GM19324 (cell line): ENCODE measurements around the gene CCDC152.
"Not testable (repeated sequence)": the region's sequence is repeated elsewhere in the genome, so short reads cannot be mapped to it uniquely, and the experiment has no call there.

ENCODE experiments used
- ATAC-seq: cut with Tn5 transposase; IDR thresholded peaks from one replicate; pipeline ENCODE4 v1.9.1; 2021; ENCODE audit warnings: mild to moderate bottlenecking, moderate library complexity; ENCODE audit not compliant: unreplicated experiment, low FRiP score

Gene CCDC152

DNA sequence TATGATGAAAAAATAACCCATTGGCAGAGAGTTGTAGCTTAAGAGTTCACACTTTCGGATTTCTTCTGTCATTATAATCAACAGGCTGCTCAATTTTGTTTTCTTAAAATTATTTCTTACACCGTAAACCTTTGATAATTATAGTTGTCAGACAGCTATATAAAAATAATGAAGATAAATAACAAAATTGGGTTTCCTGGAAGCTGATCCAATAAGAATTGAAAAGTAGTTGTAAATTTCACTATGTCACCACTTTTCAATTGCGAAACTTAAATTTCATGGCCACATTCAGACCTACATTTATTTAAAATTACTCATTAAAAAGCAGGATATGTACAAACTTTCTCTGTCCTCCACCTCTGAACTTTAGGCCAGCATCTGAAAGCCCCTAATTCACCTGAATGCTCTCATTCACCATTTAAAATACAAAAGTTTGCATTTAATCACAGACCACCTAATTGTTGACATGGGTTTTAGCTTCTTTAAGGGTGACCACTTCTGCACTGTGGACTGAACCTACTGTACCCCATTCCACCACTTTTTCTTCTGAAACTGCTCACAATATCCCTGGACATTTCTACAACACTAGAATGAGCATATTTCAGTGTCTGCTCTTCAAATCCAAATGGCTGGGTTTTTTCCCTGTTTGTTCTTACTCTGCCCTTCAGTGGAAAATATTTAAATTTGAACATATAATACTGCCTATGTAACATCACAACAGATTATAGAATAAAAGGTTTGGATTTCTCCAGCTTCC lies 54.4 kb downstream of the CCDC152 start:
- ATAC-seq = no peak

DNA sequence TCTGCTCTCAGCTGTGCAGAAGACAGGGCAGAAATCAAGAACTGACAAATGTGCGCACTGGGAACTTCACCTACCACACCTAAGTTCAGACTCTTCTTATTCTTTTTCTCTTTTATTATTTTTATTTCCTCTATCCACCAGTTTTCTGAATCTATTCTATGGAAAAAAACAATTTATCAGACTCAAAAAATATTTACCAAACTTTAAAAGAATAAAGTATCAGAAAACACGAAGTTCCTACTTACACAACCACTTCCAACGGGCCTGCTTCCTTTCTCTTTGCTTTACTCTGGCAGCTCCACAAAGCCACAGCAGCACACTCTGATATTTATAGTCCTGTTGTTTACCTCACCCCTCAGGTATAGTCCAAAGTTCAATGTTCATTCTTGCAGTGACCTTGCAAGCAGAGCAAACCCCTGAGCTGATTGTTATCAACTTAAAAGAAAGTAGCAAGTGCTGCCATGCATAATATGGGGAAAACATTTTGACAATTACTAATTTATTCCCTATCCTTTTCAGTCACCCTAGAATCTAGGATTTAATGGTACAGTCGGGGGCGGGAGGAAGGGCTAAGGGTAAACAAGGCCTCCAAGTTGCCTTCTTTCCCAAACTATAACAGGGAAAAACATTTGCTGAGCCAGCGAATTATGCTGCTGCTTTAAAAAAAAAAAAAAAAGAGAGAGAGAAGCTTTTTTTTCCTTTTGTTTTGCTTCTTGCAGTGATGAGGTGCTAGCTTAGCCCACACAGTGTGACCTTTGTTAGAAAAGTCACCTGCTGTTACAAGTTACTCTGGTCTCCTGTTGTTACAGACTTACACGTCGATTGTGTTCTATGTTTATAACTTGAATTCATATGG lies 55.2 kb downstream of the CCDC152 start, which contains the start of gene SELENOP:
SELENOP (minus strand) TSS at position 302 of the 856 bp plus-strand sequence. CDS start 3,539 bp downstream, outside the sequence.
- peak; percentile 93 for ATAC-seq

DNA sequence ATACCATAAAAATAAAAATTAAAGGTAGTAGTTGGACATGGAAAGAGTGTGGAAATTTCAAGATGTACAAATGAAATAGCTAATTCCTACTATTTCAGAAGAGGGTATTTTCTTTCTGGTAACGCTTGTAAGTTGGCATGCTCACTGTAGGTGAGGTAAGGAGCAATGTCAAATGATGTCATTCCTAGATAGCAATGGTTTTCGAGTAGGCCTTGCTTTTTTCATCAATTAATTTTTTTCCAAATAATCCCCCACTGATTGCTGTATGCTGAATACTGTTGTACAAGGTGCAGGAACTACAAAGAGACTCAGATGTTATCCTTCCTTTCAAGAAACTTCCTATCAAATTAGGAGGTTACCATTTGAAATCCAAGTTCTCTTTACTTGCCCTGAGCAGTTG lies 56.0 kb downstream of the CCDC152 start:
- ATAC-seq = no peak

DNA sequence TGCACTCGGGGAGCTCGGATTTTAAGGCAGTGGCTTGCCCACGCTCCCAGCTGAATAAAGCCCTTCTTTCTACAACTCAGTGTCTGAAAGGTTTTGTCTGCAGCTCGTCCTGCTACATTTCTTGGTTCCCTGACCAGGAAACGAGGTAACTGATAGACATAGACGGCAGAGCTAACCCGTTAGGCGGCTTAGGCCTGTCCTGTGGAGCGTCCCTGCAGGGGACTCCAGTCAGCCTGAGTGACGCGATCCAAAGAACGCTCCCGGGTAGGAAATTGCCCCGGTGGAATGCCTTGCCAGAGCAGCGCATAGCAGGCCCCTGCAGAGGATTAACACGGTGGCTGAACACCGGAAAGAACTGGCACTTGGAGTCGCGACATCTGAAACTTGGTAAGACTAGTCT lies 56.9 kb downstream of the CCDC152 start:
- ATAC-seq = no peak

DNA sequence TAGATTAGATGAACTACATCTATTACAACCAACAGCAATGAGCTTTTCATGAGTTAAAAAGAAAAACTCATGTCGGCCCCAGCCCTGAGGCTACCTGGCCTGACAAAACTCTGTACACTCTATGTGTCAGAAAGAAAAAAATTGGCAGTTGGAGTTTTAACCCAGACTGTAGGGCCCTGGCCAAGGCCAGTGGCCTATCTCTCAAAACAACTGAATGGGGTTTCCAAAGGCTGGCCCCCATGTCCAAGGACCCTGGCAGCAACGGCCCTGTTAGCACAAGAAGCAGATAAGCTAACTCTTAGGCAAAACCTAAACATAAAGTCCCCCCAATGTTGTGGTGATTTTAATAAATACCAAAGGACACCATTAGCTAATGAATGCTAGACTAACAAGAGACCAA lies 59.9 kb downstream of the CCDC152 start:
- ATAC-seq = not testable (repeated sequence)

DNA sequence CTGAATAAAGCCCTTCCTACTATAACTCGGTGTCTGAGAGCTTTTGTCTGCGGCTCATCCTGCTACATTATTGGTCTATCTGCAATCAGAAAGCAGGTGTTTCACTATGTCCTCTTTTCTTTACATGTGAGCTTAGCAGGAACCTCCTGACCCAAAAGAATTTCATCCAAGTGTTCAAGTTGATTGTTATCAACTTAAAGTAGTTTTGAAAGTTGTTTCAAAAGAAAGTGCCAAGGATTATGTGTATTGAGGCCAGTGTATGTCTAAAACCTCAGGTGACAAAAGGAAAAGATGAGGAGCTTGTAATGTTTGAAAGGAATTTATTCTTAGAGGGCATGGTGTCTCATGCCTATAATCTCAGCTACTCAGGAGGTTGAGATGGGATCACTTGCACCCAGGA lies 63.1 kb downstream of the CCDC152 start:
- no peak for ATAC-seq

DNA sequence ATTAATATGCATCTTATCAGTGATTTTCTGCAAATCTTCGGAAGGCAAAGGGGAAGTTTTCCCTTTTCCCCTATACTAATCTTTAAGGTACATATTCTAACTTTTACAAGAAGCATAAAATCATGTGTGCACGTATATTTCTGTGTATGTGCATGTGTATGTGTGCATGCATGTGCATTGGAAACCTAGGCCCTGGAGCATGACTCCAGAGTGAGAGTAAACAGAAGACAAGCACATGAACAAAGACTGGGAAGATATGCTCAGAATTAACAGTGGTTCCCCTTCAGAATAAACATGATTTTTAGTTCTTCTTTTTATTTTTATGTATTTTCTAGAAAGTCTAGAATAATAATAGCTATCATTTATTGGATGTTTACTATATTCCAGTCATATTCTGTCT lies 65.9 kb downstream of the CCDC152 start:
- ATAC-seq = no peak

DNA sequence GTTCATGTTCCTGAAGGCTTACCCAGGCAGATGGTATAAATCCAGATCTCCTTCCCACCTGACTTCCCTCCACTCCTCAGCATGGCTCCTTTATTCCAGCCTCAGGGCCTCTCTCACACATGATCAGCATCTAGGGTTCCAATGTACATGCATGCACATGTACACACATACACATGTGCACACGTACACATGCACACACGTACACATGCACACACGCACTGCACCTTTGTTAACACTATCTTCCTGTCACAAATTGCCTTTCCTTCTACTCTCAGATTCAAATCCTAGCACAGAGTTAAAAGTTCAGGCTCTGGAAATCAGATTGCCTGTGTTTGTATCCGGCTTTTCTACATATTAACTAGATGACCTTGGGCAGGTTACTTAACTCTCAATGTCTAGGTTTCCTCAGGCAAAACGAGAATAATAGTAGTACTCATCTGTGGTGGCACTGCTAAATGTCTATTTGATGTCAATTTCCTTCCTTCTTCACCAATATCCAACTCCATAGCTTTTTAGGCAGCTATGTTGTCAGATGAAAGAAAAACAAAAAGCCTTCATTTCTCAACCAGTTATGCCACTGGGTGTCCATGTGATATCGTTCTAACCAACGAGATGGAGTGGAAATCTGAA lies 67.8 kb downstream of the CCDC152 start:
- no peak for ATAC-seq

DNA sequence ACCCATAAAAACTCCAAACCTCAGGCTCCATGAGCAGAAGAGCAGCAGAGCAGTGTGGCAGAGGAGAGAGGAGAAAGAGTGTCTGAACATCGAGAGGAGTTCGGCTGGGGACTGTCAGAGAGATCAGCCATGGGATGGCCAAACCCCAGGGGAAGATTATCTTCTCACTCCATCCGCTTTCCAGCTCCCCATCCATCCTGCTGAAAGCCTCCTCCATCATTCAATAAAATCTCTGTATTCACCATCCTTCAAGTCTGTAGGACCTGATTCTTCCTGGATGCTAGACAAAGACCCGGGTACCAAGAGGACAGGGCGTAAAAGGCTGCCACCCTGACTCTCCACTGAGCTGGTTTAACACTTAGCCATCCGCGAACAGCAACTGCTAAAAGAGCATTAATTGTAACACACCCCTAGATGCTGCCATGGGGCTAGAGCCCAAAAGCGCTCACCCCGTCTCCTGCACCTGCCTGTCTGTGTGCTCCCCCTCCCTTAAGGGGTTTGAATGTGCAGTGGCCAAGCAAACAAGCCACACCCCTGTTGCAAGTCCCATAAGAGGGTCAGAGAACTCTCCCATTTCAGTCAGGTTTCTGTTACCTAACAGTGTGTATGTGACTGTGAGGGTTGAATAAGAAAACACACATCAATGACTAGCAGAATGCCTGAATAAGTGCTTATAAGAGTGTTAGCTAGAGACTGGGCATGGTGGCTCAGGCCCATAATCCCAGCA lies 69.0 kb downstream of the CCDC152 start:
- no peak for ATAC-seq

DNA sequence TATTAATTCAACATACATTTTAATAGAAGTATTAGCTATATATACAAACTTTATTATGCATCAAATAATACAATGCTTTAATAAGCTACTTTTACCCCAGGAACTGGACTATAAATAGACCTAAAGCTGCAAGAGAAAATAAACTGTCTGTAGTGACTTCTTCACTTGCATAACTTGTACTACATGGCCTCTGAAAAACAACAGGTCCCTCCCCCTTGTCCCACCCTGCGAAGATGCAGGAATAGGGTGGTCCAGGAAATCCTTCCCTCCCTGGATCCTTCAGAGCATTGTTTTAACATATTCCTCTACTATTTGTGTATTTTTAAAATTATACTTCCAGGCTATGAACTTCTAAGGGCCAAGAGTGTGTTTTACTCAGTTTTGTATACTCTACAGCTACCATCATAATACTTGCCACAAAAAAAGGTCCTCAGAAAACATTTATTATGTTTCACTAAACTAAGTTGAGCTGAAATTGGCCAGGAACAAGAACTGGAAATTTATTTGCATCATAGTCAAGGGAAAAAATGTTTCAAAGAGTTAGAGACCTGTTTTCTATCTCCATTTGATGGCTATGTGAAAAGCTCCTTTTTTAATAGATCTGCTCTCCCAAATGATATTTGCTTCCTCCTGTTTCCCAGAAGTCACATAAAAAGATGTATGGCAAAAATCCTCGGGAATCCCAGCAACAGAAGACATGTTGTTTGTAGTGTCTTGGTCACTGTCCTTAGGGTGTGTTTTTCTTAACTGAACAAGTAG lies 70.3 kb downstream of the CCDC152 start:
- no peak for ATAC-seq

DNA sequence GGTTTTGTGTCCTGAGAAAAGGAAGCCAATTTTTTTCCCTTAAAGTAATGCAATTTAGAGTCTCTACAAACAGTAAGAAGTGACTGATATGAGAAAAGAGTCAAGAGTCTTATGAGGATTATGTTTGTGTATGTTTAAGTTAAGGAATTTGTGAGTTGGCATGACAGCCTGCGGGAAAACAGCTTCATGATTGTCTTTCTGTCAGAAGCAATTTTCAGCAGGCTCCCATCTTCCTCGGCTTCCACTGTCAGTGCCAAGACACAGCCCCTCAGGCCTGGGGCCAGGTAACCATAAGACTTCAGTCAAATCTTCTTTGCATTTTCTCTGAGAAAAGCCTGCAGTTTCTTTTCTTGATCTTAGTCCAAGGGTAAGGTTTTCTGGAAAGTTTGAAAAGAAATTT lies 72.1 kb downstream of the CCDC152 start:
- ATAC-seq = no peak

DNA sequence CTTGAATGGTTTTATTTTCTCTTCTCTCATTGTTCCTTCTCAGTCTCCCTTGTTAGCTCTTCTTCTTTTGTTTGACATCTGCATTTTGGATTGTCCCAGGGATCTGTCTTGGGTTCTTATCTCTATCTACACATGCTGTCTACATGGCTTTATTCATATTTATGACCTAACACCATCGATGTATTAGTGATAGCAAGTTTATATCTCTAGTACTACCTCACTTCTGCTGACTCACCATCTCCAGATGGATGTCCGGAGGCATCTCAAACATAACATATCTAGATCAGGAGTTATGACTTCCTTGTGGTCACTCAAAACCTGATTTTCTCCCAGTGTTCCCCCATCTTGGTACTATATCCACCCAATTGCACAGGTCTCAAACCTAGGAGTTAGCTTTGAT lies 74.3 kb downstream of the CCDC152 start:
- no peak for ATAC-seq

DNA sequence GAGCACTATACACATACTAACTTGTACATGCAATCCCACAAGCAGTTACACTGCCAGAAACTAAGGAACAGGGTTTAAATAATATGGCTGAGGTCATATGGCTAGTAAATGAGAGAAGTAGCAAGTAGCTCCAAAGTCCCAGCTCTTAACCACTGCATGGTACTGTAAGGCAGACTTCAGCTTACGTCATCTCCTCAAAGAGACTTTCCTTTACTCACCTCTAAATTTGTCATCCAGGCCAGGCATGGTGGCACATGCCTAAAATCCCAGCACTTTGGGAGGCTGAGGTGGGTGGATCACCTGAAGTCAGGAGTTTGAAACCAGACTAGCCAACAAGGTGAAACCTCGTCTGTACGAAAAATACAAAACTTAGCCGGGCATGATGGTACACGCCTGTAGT lies 75.4 kb downstream of the CCDC152 start:
- no peak for ATAC-seq

DNA sequence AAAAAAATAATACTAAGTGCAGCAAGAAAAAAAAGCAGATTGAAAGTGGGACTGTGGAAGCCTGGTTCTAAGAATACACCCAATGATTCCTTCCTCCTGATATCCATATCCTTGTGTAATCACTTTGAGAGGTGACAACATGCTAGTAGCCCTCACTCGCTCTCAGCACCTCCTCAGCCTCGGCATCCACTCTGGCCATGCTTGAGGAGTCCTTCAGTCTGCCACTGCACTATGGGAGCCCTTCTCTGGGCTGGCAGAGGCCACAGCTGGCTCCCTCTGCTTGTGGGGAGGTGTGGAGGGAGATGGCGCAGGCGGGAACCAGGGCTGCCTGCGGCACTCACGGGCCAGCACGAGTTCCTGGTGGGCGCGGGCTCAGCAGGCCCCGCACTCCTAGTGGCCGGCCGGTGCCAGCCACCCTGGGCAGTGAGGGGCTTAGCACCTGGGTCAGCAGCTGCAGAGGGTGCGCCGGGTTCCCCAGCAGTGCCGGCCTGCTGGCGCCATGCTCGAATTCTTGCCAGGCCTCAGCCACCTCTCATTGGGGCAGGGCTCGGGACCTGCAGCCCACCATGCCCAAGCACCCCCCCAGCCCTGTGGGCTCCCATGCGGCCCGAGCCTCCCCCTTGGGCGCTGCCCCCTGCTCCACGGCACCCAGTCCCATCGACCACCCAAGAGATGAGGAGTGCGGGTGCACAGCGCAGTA lies 79.6 kb downstream of the CCDC152 start:
- ATAC-seq = no peak

DNA sequence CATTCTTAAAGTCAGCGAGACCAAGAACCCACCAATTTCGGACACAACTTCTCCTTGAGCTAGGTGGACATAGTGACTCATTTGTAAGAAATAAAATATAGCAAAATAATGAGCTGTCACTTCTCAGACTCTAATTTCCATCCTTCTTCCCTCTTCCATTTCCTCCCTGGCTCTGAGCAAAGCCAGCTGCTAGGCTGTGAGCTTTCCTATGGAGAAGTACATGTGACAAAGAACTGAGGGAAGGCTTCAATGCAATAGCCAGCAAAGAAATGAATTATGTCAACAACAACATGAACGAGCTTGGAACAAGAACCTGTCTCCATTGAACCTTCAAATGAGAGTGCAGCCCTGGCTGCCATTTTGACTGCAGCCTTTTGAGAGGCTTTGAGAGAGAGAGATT lies 81.0 kb downstream of the CCDC152 start:
- no peak for ATAC-seq

DNA sequence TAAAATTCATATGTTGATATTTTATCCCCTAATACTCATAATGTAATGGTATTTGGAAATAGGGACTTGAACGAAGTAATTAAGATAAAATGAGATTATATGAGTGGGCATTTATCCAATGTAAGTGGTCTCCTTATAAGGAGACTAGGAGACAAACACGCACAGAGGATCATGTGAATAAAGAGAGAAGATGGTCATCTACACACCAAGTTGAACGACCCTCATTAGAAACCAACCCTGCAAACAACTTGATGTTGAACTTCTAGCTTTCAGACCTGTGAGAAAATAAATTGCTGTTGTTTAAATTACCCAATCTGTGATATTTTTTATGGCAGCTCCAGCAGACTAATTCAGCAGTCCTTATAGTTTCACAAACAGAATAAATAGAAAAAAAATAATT lies 82.6 kb downstream of the CCDC152 start:
- ATAC-seq = no peak

DNA sequence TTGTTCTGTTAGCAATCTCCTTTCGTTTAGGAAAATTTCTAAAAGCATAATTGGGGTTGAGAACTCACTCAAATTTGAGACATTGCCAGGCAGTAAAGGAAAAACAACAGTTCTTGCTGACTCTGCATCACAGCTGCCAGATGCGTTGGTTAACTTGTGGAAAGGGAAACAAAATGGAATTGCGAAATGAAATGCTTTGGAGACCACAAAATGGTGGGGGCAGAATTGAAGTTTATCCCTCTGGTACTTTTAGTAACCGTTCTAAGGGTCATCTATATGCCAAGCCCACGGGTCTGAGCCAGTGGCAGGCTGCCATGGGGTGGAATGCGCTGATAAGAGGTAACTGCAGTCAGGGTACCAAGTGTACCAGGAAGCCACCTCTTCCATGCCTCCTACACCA lies 83.7 kb downstream of the CCDC152 start:
- ATAC-seq = no peak

DNA sequence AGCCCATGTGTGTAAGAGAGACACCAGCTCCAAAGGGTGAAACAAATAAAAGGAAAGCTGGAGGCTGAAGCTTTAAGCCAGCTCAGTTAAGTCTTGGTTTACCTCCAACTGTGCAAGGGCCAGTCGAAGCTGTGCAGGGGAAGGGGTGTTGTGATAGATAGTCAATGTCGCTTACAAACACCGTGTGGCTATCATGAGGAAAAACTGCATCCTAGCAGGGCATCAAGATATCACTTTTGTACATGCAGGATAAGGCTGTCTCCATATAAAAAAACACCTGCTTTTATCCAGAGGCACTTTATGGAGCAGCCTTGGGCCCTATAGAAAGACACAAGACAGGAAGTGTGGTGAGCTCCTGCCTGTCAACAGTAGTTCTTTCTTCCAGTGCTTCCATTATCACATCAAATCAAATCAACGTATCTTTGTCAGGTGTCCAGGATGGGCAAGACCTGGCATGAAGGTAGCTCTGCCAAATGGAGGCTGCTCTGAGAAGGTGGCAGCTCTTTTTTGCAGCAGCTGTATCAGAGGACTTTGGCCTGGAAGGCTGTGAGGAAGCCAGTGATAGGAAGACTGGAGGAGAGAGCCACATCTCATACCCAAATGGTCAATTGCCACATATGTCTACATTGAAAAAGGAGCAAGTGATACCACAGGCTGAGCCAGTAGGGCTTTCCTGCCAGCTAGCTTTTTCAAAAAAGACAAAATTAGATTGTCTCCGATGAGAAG lies 84.4 kb downstream of the CCDC152 start:
- ATAC-seq = no peak
